ENCODE measurements around the gene LMO7. TPM values are rescaled to one million over a fixed set of nuclear protein-coding genes. Genes with fewer than 3 reads are reported as not detected.
A peak's percentile ranks its signal among the peaks of the same experiment; 100 is the strongest.

The LMO7 gene
- total and polyA plus RNA-seq, 2 donors from 2014 or later, result 44.0 to 138 TPM

- Histone ChIP-seq H3K27ac (ENCODE audit: low read depth in 2 of 2, low read length in 2 of 2) (peak overlapping the region; percentile 67 to 93), H3K27me3 (ENCODE audit: control insufficient read depth, insufficient read depth, low read length) (no peaks in the 10 kb centered on the region), H3K36me3 (ENCODE audit: control insufficient read depth in 2 of 3, insufficient read depth in 3 of 3, low read length in 3 of 3) (no peaks in the 10 kb centered on the region), H3K9me3 (ENCODE audit: control insufficient read depth in 2 of 3, insufficient read depth in 1 of 3, low read length in 3 of 3) (no peaks in the 10 kb centered on the region), H3K4me3 (ENCODE audit: low read length in 3 of 3) (peak overlapping the region; percentile 9 to 88 (median 42)), H3K9ac (ENCODE audit: low read length in 3 of 3) (peak overlapping the region in 1 of 3 donors; percentile 43), H3K4me1 (ENCODE audit: control insufficient read depth in 2 of 3, insufficient read depth in 2 of 3, low read depth in 1 of 3, low read length in 3 of 3) (peaks cover 0 to 8% (median 3%) of the 10 kb centered on the region in 3 donors)
- DNase-seq (peak in 2 of 5 donors; percentile 17 to 50), FAIRE-seq (no peak)
- intact Hi-C loops (cut with DNase I), result no loop called here
- no peak for TF ChIP-seq CTCF (IDR thresholded peaks at IDR 0.05; ENCODE audit: borderline replicate concordance, extremely low read depth, insufficient read depth)
Observed at GRCh38 chr13:75635101-75635827, 866 bp upstream of the LMO7 start.

GRCh38 chr13:75636436-75637180, 478 bp downstream of the LMO7 start:
- no peak for TF ChIP-seq CTCF (IDR thresholded peaks at IDR 0.05; ENCODE audit: borderline replicate concordance, extremely low read depth, insufficient read depth)
- Histone ChIP-seq H3K36me3 (ENCODE audit: control insufficient read depth in 2 of 3, insufficient read depth in 3 of 3, low read length in 3 of 3) (no peaks in the 10 kb centered on the region), H3K9me3 (ENCODE audit: control insufficient read depth in 2 of 3, insufficient read depth in 1 of 3, low read length in 3 of 3) (no peaks in the 10 kb centered on the region), H3K4me3 (ENCODE audit: low read length in 3 of 3) (peak overlapping the region; percentile 74 to 92 (median 88)), H3K27me3 (ENCODE audit: control insufficient read depth, insufficient read depth, low read length) (no peaks in the 10 kb centered on the region), H3K9ac (ENCODE audit: low read length in 3 of 3) (peak overlapping the region; percentile 56 to 83 (median 80)), H3K27ac (ENCODE audit: low read depth in 2 of 2, low read length in 2 of 2) (peak overlapping the region; percentile 72 to 75), H3K4me1 (ENCODE audit: control insufficient read depth in 2 of 3, insufficient read depth in 2 of 3, low read depth in 1 of 3, low read length in 3 of 3) (peaks cover 0 to 11% (median 8%) of the 10 kb centered on the region in 3 donors)
- FAIRE-seq (no peak), DNase-seq (peak; percentile 56 to 85 (median 69))
- intact Hi-C loops (cut with DNase I), result no loop called here

- no peaks in the 10 kb centered on the region for H3K27me3 ChIP-seq (ENCODE audit: control insufficient read depth, insufficient read depth, low read length)
- H3K9me3 ChIP-seq (ENCODE audit: control insufficient read depth in 2 of 3, insufficient read depth in 1 of 3, low read length in 3 of 3), result no peaks in the 10 kb centered on the region
- H3K27ac ChIP-seq (ENCODE audit: low read depth in 2 of 2, low read length in 2 of 2), result peak overlapping the region; percentile 13 to 52
- peak overlapping the region; percentile 1 to 17 (median 3) for H3K9ac ChIP-seq (ENCODE audit: low read length in 3 of 3)
- no peak for FAIRE-seq
- H3K4me1 ChIP-seq (ENCODE audit: control insufficient read depth in 2 of 3, insufficient read depth in 2 of 3, low read depth in 1 of 3, low read length in 3 of 3), result peaks cover 0 to 11% (median 8%) of the 10 kb centered on the region in 3 donors
- intact Hi-C loops (cut with DNase I), result no loop called here
- DNase-seq, result peak in 3 of 5 donors; percentile 21 to 36 (median 33)
- H3K4me3 ChIP-seq (ENCODE audit: low read length in 3 of 3), result peak overlapping the region; percentile 44 to 88 (median 71)
- no peaks in the 10 kb centered on the region for H3K36me3 ChIP-seq (ENCODE audit: control insufficient read depth in 2 of 3, insufficient read depth in 3 of 3, low read length in 3 of 3)
- TF ChIP-seq CTCF (IDR thresholded peaks at IDR 0.05; ENCODE audit: borderline replicate concordance, extremely low read depth, insufficient read depth), result no peak
Observed at GRCh38 chr13:75637181-75637750, 1.1 kb downstream of the LMO7 start.
